Lower leg skin (tissue), 3 donors: ENCODE results near the gene DISP3.

Experiments used
- POLR2A ChIP-seq, 2 donors: fragments of 450-650 bp; IDR thresholded peaks; one replicate each; pipeline ENCODE4 v1.6.1; 2016 to 2017; ENCODE audit warnings: antibody characterized with exemption in 2 of 2, mild to moderate bottlenecking in 1 of 2, moderate library complexity in 1 of 2
- TF ChIP-seq, protein P1 (sequence below), 3 donors: fragments of 450-650 bp; IDR thresholded peaks; one replicate each; pipeline ENCODE4 v1.5.1; 2016; ENCODE audit warnings: antibody characterized with exemption in 3 of 3, mild to moderate bottlenecking in 3 of 3, moderate library complexity in 2 of 3

DNA sequence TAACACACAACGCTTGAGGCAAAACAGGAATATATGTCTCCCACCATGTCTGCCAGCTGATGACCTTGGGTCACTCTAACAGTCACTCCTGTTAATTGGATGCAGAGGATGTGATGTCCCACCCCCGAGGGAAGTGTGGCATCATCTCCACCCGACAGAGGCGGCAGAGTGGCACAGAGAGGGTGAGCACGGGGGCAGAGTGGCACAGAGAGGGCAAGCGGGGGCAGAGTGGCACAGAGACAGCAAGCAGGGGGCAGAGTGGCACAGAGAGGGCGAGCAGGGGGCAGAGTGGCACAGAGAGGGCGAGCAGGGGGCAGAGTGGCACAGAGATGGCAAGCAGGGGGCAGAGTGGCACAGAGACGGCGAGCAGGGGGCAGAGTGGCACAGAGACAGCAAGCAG lies 44.3 kb downstream of the DISP3 start:
- TF ChIP-seq POLR2A (IDR thresholded peaks at IDR 0.05): no peak
- TF ChIP-seq, protein P1, sequence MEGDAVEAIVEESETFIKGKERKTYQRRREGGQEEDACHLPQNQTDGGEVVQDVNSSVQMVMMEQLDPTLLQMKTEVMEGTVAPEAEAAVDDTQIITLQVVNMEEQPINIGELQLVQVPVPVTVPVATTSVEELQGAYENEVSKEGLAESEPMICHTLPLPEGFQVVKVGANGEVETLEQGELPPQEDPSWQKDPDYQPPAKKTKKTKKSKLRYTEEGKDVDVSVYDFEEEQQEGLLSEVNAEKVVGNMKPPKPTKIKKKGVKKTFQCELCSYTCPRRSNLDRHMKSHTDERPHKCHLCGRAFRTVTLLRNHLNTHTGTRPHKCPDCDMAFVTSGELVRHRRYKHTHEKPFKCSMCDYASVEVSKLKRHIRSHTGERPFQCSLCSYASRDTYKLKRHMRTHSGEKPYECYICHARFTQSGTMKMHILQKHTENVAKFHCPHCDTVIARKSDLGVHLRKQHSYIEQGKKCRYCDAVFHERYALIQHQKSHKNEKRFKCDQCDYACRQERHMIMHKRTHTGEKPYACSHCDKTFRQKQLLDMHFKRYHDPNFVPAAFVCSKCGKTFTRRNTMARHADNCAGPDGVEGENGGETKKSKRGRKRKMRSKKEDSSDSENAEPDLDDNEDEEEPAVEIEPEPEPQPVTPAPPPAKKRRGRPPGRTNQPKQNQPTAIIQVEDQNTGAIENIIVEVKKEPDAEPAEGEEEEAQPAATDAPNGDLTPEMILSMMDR (IDR thresholded peaks at IDR 0.05): no peak
